GM18951 (cell line): ENCODE results near the gene CHRDL2.
"Not testable (repeated sequence)": the region's sequence is repeated elsewhere in the genome, so short reads cannot be mapped to it uniquely, and the experiment has no call there.

Source experiments
- POLR2A ChIP-seq: IDR thresholded peaks from 4 replicates; pipeline ENCODE4 v1.6.1; 2011; ENCODE audit warnings: mild to moderate bottlenecking; ENCODE audit not compliant: insufficient read length, insufficient read depth; ENCODE audit errors: extremely low read depth
- in situ Hi-C: fragments of 300-500 bp; cut with MboI; formaldehyde crosslinking; loops from one replicate; pipeline ENCODE4 v1.12.0; 2022; ENCODE audit warnings: low sequenced_read_pairs, mixed read lengths, inconsistent platforms; ENCODE audit not compliant: unreplicated experiment

CHRDL2 gene, protein sequence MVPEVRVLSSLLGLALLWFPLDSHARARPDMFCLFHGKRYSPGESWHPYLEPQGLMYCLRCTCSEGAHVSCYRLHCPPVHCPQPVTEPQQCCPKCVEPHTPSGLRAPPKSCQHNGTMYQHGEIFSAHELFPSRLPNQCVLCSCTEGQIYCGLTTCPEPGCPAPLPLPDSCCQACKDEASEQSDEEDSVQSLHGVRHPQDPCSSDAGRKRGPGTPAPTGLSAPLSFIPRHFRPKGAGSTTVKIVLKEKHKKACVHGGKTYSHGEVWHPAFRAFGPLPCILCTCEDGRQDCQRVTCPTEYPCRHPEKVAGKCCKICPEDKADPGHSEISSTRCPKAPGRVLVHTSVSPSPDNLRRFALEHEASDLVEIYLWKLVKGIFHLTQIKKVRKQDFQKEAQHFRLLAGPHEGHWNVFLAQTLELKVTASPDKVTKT

DNA sequence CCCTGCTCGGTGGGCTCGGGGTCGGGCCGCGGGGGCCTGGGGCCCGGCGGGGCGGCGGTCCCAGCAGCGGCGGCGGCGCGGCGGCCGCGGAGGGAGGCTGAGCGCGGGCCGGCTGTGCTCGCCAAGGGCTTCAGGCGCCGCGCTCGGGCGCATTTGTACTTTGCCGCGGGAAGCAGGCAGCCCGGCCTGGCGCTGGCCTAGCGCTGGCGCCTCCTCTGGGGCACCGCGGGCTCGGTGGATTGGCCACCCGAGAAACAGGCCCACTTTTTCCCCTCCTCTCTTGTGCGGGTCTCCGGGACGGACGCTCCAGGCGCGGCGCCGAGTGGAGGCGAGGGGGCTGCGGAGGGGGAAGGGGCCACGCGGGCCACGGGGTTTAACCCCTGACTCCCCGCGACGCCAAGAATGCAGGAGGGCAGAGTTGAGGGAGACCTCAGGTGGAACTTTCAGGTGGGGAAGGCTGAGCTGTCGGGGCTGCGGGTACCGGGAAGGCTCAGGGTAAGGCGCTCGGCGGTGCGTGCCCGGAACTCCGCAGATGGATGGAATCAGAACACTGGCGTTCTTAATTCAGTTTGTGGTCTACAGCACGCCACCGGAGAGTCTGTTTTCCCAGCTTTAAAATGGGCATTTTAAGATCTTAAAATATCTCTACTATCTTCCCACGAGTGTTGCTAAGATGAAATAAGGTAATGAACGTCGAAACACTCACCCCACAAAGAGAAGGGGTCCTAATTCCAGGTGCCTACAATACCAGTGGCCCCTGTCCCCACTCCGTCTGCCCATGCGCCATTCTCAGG, at the start of gene CHRDL2:
Gene CHRDL2, minus strand, starts transcription at position 126 of the 794 bp plus-strand sequence. CDS start 538 bp downstream, outside the sequence.
- in situ Hi-C loops = no loop called here
- no peak for TF ChIP-seq POLR2A

DNA sequence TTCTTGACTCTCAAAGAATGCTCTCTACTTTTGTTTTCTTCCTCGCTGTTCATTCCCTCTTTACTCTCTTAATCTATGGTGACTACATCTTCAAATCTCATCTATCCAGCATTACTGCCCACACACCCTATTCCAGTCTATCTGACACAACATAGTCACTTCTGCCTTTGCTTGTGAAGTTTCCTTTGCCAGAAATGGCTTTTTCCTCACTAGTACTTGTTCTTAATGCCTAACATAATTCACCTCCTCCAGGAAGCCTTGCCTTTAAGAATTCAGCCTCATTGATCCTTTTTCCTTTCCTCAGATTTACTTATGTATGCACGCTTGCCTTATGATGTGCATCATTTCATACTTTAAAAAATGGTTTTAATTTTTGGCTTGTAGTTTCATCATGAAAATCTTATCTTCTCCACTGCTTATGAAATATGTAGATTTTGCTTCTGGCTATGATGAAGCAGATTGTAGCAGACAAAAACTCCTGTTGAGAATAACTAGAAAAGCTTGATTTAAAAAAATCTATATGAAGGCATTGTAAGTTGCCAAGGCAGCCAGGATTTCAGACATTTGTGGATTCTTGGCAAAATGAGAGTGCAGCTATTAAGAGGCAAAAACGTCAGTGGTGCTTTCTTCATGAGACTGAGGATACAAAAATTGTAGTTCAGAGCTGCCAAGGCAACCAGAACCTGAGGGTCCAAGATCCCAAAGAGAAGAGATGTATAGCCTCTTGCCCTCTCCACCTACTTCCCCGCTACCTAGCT, 49.2 kb upstream of the CHRDL2 start:
- in situ Hi-C loops = no loop called here
- TF ChIP-seq POLR2A = no peak

DNA sequence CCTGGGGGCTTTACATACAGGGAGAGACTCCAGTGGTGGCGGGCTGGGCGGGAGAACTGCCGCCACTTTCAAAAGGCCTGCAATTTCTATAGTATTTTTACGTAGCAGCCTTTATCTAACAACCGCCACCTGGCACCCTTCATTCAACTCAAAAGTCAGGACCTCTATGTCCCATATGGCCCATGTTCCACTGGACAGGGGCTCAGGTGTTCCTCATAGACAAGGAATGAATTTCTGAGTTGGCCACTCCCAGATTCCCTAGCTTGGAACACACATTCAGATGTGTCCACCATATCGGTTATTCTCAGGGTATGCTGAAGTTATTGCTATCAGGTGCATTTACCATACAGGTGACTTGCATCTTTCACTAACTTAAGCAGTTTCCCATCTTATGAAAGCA, 47.4 kb upstream of the CHRDL2 start:
- in situ Hi-C loops = no loop called here
- TF ChIP-seq POLR2A = no peak

DNA sequence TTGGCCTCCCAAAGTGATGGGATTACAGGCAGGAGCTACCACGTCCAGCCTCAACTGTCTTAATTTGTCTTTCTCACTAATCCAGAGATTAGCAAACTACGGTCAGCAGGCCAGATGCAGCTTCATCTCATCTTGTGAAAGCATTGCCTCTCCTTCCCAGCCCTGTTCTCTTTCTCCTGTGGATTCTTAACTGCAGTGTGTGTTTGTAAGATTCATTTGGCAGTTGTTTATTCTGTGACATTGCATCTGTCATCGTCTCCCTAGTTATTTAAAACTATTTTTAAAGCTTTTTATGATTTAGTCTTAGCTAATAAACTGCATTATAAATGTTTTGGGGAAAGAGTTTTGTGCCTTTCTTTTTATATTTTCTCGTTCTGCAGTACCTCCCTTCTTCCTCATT, 46.7 kb upstream of the CHRDL2 start:
- in situ Hi-C loops = no loop called here
- no peak for TF ChIP-seq POLR2A

DNA sequence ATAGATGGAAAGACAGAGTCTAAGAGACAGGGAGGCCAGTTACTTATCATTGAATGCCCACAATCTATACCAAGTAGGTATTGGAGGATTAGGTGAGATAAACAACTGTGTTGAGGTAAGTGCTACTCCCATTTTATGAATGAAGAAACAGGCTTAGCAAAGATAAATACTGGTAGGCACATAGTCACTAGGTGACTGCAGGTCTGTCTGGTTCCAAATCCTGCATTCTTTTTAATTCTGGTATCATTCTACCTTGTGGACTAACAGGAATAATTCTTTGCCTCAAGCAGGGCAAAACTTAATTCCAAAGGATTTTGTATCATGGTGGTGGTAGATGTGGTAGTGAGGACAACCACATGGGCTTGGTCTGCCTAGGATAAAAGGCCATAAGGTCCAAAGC, 45.8 kb upstream of the CHRDL2 start:
- TF ChIP-seq POLR2A = no peak
- in situ Hi-C loops = no loop called here

DNA sequence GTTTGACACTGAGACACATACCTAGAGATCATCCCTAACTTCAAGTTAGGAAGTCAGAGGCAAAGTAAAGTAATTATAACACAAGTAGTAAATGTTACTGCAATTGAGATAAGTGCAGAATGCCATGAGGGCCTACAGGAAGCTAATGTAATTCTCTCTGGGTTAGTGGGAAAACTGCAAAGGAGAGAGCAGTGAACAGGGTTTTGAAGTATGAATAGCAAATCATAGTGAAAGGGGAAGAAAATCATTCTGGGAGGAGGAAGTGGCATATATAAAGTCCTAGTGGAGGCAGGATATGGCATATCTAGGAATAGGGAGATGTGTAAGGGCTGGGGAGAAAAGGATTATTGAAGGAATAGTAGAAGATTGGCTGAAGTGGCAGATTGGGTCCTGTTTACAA, 45.3 kb upstream of the CHRDL2 start:
- TF ChIP-seq POLR2A = no peak
- in situ Hi-C loops = no loop called here

DNA sequence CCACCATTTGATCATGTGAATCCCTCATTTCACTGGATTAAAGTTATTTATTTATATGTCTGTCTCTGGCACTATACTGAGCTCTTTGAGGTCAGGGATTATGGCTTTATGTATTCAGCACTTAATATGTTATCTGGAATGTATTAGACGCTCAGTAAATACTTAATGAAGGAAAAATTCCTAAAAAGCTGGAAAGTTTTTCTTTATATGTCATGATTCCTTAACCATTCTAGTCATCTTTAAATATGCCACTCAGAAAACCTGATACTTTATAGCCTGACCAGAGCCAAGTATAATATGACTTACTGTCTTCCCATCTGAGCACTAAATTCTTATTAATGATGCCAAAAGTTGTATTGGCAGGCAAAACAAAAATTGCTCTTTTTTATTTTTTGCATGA, 44.5 kb upstream of the CHRDL2 start:
- in situ Hi-C loops = no loop called here
- TF ChIP-seq POLR2A = no peak

DNA sequence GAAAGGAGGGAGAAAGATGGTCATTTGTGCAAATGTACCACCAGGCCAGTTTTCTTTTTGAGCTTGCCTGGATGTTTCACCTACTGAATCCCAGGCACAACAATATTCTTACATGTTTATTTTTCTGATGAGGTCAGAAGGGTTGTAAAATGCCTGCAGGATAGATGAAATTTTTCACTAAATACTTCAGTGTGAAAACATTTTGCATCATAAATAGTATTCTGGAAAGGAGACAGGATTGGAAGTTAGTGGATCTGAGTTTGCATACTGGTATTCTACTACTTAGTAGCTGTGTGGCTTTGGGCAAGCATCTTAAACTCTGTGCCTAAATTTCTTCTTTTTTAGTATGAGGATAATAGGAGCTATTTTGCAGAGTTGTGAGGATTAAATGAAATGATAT, 42.2 kb upstream of the CHRDL2 start:
- in situ Hi-C loops = no loop called here
- TF ChIP-seq POLR2A = no peak

DNA sequence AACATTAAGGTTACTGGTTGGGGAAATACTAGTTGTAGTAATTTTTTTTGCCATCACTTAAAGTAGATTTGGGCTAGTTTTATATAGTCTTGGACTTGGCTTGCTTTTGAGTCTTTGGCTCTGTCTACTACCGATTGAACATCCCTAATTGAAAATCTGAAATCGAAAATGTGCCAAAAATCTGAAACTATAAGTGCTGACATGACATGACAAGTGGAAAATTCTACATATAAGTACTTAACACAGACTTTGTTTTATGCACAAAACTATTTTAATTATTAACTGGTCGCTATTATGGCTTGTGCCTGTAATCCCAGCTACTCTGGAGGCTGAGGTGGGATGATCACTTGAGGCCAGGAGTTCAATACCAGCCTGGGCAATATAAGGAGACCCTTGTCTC, 39.9 kb upstream of the CHRDL2 start:
- no peak for TF ChIP-seq POLR2A
- in situ Hi-C loops = no loop called here

DNA sequence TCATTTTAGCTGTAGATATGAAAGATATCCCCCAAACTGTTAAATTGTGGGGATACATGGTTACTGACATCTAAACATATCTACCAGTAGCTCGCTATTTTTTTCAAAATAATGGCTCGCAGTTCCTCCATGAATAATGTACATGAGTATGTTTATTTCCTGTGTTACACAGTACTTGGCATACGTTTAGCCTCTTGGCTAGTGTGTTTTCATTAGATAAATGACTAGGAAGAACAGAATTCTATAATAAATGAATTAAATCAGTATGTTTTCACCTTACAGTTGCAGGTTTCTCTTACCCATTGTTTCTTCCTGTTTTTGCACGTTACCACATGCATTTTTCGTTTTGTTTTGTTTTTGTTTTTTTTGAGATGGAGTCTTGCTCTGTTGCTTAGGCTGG, 39.2 kb upstream of the CHRDL2 start:
- in situ Hi-C loops = no loop called here
- no peak for TF ChIP-seq POLR2A

DNA sequence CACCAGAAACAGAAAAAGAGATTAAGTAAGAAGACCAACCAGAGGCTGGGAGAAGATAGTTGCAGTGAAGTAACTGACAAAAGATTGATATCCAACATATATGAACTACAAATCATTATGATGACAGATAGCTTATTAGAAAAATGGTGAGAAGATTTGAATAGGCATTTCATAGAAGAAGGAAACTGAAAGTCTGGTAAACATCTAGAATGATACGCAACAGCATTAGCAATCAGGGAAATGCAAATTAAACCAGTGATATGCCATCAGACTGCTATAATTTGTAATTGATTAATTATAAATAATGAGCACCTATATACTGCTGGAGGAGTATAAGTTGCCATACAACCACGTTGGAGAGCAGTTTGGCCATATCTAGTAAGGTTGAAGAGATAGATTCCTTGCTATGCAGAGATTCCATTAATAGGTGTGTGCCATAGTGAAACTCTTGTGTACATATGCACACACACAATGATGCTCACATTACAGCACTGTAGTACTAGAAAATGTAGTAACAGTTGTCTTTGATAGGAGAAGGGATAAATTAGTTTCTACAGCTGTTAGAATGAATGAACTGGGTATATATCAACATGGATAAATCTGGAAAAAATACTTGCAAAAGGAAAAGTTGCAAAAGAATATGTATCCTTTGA, 38.0 kb upstream of the CHRDL2 start:
- no peak for TF ChIP-seq POLR2A
- in situ Hi-C loops = no loop called here

DNA sequence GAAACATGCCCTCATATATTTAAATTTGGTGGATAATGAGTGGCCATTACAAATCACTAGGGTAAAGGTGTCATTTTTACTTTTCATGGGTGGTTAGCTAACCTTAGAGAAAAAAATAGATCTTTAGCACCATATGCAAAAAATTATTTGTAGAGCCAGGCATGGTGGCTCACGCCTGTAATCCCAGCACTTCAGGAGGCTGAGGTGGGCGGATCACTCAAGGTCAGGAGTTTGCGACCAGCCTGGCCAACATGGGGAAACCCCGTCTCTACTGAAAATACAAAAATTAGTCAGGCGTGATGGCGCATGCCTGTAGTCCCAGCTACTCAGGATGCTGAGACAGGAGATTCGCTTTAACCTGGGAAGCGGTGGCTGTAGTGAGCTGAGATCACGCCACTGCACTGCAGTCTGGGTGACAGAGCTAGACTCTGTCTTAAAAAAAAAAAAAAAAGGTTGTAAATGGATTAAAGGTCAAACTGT, 37.0 kb upstream of the CHRDL2 start:
- in situ Hi-C loops = not testable (repeated sequence)

DNA sequence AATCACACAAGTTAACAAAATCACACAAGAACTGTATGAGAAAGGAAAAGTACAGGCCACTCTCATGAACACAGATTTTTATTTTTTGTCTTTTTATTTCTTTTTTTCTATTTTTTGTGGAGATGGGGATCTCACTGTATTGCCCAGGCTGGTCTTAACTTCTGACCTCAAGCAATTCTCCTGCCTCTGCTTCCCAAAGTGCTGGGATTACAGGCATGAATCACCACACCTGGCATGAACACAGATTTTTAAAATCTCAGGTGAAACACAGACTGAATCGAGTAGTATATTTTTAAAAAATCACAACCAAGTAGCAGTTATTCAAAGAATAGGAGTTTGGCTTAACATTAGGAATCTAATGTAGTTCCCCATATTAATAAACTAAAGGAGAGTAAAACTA, 35.7 kb upstream of the CHRDL2 start:
- in situ Hi-C loops = no loop called here
- no peak for TF ChIP-seq POLR2A
